HG03469 (cell line): Measurements from ENCODE around the gene BCAS3.
"Not testable (repeated sequence)": the region's sequence is repeated elsewhere in the genome, so short reads cannot be mapped to it uniquely, and the experiment has no call there.

ENCODE experiments used
- ATAC-seq: cut with Tn5 transposase; IDR thresholded peaks from one replicate; pipeline ENCODE4 v1.9.1; 2021; ENCODE audit warnings: mild to moderate bottlenecking, moderate library complexity, moderate number of reproducible peaks; ENCODE audit not compliant: unreplicated experiment

BCAS3 gene

GRCh38 chr17:61422869-61423268 is 745.2 kb downstream of the BCAS3 start:
- ATAC-seq, result no peak

- no peak for ATAC-seq
Observed at GRCh38 chr17:61423967-61424649, 746.5 kb downstream of the BCAS3 start.

- ATAC-seq, result no peak
Observed at GRCh38 chr17:61425682-61426481, 748.2 kb downstream of the BCAS3 start.

- ATAC-seq, result no peak
Observed at GRCh38 chr17:61426482-61427304, 749.0 kb downstream of the BCAS3 start.

GRCh38 chr17:61427567-61427966 is 749.9 kb downstream of the BCAS3 start:
- no peak for ATAC-seq

- no peak for ATAC-seq
Observed at GRCh38 chr17:61429274-61429673, 751.6 kb downstream of the BCAS3 start.

GRCh38 chr17:61429831-61430230 is 752.2 kb downstream of the BCAS3 start:
- not testable (repeated sequence) for ATAC-seq

- ATAC-seq, result no peak
Observed at GRCh38 chr17:61431594-61432311, 754.1 kb downstream of the BCAS3 start.

- ATAC-seq, result no peak
Observed at GRCh38 chr17:61436273-61436672, 758.6 kb downstream of the BCAS3 start.

GRCh38 chr17:61436995-61437704 is 759.5 kb downstream of the BCAS3 start:
- no peak for ATAC-seq

GRCh38 chr17:61440697-61441096 is 763.0 kb downstream of the BCAS3 start:
- no peak for ATAC-seq

GRCh38 chr17:61441507-61441906 is 763.9 kb downstream of the BCAS3 start:
- ATAC-seq, result not testable (repeated sequence)

- ATAC-seq, result no peak
Observed at GRCh38 chr17:61442136-61442775, 764.6 kb downstream of the BCAS3 start.
